AG10803 (cell line): ENCODE results near the gene DTWD2.
"Not testable (repeated sequence)": the region's sequence is repeated elsewhere in the genome, so short reads cannot be mapped to it uniquely, and the experiment has no call there.

ENCODE experiments used
- DNase-seq: peaks from one replicate; pipeline ENCODE4 v3.0.0; 2010; ENCODE audit warnings: low read depth
- H3K4me3 ChIP-seq: 2 replicates; pipeline ENCODE4 v1.5.1; 2011; ENCODE audit warnings: mild to moderate bottlenecking, low read length, control low read depth
- CTCF ChIP-seq: conservative IDR thresholded peaks from 2 replicates; pipeline ENCODE4 v1.5.1; 2011; ENCODE audit warnings: mild to moderate bottlenecking, low read length, control low read depth, inconsistent platforms

DTWD2 gene

DNA sequence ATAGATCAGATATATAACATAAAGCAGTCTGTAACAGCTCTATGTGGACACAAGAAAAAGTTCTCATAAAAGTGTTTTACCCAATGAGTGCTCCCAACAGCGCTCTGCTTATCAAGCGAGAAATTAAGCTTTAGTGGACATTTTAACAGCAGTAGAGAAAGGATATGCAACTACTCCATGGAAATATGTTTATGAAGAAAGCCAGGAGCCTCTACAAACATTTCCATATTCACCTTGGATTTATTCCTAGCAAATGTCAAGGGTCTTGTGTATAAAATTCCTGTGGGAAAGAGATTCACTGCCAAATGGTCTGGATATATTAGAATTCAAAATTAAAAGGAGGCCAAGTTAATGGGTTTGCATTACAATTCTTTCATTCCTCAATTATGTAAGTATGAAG, 66.5 kb downstream of the DTWD2 start:
- no peak for TF ChIP-seq CTCF
- no peak overlapping the region for H3K4me3 ChIP-seq
- no peak for DNase-seq

DNA sequence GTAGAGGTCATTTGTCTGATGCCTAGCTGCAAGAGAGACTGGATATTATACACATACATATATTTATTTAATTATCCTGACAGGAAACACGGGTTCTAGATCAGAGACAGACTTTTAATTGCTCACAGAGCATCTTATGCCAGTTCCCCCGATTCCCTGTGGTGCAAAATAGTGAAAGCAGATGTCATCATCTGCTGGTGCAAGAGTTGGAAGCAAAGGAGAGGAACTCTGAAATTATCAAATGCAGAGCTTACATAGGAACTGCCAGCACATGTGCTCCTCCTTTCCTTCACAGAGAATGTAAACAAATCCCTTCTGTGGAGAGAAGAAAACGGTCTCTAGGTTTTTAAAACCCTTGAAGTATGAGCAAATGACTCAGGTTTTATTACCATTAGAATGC, 69.3 kb downstream of the DTWD2 start:
- no peak overlapping the region for H3K4me3 ChIP-seq
- no peak for TF ChIP-seq CTCF
- DNase-seq: peak; percentile 21

- DNase-seq: no peak
- TF ChIP-seq CTCF: no peak
- no peak overlapping the region for H3K4me3 ChIP-seq
Measured at GRCh38 chr5:118918232-118918631, 70.1 kb downstream of the DTWD2 start.

- DNase-seq, H3K4me3 ChIP-seq: not testable (repeated sequence)
Measured at GRCh38 chr5:118907536-118907935, 80.8 kb downstream of the DTWD2 start.

DNA sequence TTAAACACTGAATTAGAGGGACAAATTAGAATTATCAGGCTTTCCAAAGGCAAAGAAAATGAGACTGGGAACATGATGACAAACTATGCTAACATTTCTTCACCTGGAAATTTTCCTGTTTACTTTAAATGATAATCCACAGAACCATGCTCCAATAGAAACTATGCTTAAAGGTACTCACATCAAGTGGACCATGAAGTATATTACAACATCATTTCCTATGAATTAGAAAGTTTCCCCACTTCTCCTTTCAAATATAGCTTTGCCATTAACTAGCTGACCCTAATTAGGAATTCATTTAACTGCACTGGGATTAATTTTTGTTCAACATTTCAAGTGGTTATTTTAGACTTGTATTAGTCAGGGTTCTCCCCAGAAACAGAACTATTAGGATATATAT, 81.4 kb downstream of the DTWD2 start:
- no peak for DNase-seq
- no peak for TF ChIP-seq CTCF
- H3K4me3 ChIP-seq: no peak overlapping the region

- no peak for DNase-seq
- no peak overlapping the region for H3K4me3 ChIP-seq
- TF ChIP-seq CTCF: no peak
Measured at GRCh38 chr5:118905196-118905595, 83.2 kb downstream of the DTWD2 start.

- TF ChIP-seq CTCF: no peak
- no peak overlapping the region for H3K4me3 ChIP-seq
- no peak for DNase-seq
Measured at GRCh38 chr5:118902656-118903438, 85.5 kb downstream of the DTWD2 start.

DNA sequence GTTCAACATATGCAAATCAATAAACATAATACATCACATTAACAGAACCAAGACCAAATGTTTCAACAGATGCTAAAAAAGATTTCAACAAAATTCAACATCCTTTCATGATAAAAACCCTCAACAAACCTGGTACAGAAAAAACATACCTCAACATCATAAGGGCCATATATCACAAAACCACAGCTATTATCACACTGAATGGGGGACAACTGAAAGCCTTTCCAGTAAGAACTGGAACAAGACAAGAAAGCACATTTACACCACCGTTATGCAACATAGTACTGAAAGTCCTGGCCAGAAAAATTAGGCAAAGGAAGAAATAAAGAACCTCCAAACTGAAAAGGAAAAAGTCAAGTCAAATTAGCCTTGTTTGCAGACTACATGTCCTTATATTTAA, 93.6 kb downstream of the DTWD2 start:
- TF ChIP-seq CTCF: no peak
- peak; percentile 2 for DNase-seq
- no peak overlapping the region for H3K4me3 ChIP-seq
